A673 (cell line): ENCODE data around the gene CTSD. TPM values are rescaled to one million over a fixed set of nuclear protein-coding genes. Genes with fewer than 3 reads are reported as not detected.

Source experiments
- BruUV-seq: library from RNA; stranded (reverse); fragments of 400-500 nt; replicated peaks from 2 replicates; lab custom pipeline; 2021; lab: Mats Ljungman, UMichigan
- CTCF ChIA-PET: fragments of 300-600 bp; sonication (Branson Sonifier 250); formaldehyde crosslinking; loops from one replicate; lab custom pipeline; 2022; ENCODE audit warnings: antibody characterized with exemption; lab: Charles Lee
- POLR2A ChIA-PET: fragments of 300-600 bp; sonication (Branson Sonifier 250); formaldehyde crosslinking; loops from one replicate; lab custom pipeline; 2022; ENCODE audit warnings: antibody characterized with exemption; ENCODE audit not compliant: low non-redundant PET; lab: Charles Lee
- DNase-seq: peaks from one replicate; pipeline ENCODE4 v3.0.0-alpha.2; 2015; ENCODE audit warnings: low spot score
- H3K27ac ChIP-seq: fragments of 200-600 bp; sonication (generic); 2 replicates; pipeline ENCODE4 v1.5.1; 2016; ENCODE audit warnings: mixed run types, low read depth, mild to moderate bottlenecking, mixed read lengths, antibody characterized with exemption, low read length; ENCODE audit not compliant: poor library complexity, severe bottlenecking
- H3K27me3 ChIP-seq: fragments of 200-600 bp; sonication (generic); replicated peaks from 2 replicates; pipeline ENCODE4 v1.6.1; 2017; ENCODE audit warnings: mixed run types, low read depth, mild to moderate bottlenecking, mixed read lengths, antibody characterized with exemption, low read length; ENCODE audit not compliant: insufficient read depth, poor library complexity
- H3K36me3 ChIP-seq: fragments of 200-600 bp; sonication (generic); 2 replicates; pipeline ENCODE4 v1.6.1; 2016; ENCODE audit warnings: mixed run types, mild to moderate bottlenecking, mixed read lengths, antibody characterized with exemption, low read length; ENCODE audit not compliant: insufficient read depth, poor library complexity, severe bottlenecking
- H3K4me1 ChIP-seq: fragments of 200-600 bp; sonication (generic); 2 replicates; pipeline ENCODE4 v1.6.1; 2017; ENCODE audit warnings: mixed run types, mild to moderate bottlenecking, mixed read lengths, antibody characterized with exemption, low read length; ENCODE audit not compliant: insufficient read depth, poor library complexity, severe bottlenecking
- H3K4me3 ChIP-seq: fragments of 200-600 bp; sonication (generic); 2 replicates; pipeline ENCODE4 v1.5.1; 2016; ENCODE audit warnings: low read depth, mixed run types, mild to moderate bottlenecking, mixed read lengths, low read length; ENCODE audit not compliant: poor library complexity, severe bottlenecking
- H3K9me3 ChIP-seq: fragments of 200-600 bp; sonication (generic); 2 replicates; pipeline ENCODE4 v1.6.1; 2016; ENCODE audit warnings: mixed run types, low read depth, mild to moderate bottlenecking, mixed read lengths, antibody characterized with exemption, low read length; ENCODE audit not compliant: poor library complexity, severe bottlenecking
- EZH2 ChIP-seq: fragments of 200-600 bp; sonication (generic); IDR thresholded peaks from 2 replicates; pipeline ENCODE4 v1.6.1; 2017; ENCODE audit warnings: borderline replicate concordance, low read depth, mild to moderate bottlenecking, mixed read lengths, antibody characterized with exemption, low read length; ENCODE audit not compliant: poor library complexity, severe bottlenecking
- intact Hi-C: fragments of 100-400 bp; cut with micrococcal nuclease; formaldehyde crosslinking; loops from one replicate; pipeline ENCODE4 v1.10.0; 2022; ENCODE audit not compliant: unreplicated experiment
- total RNA-seq: library from RNA; stranded (reverse); gene quantifications from 2 replicates; pipeline ENCODE4 v1.2.3, GENCODE V29; 2021
- TF ChIP-seq, protein P1 (sequence below): fragments of 300-800, 200-600 bp; sonication (generic); conservative IDR thresholded peaks from 2 replicates; pipeline ENCODE4 v1.5.1; 2017; ENCODE audit warnings: low read depth, mild to moderate bottlenecking, antibody characterized with exemption, low read length, moderate library complexity, mixed read lengths

The CTSD gene
- total RNA-seq, 1 experiment from 2014 or later: 159 TPM

- intact Hi-C loops: no loop called here
- TF ChIP-seq, protein P1, sequence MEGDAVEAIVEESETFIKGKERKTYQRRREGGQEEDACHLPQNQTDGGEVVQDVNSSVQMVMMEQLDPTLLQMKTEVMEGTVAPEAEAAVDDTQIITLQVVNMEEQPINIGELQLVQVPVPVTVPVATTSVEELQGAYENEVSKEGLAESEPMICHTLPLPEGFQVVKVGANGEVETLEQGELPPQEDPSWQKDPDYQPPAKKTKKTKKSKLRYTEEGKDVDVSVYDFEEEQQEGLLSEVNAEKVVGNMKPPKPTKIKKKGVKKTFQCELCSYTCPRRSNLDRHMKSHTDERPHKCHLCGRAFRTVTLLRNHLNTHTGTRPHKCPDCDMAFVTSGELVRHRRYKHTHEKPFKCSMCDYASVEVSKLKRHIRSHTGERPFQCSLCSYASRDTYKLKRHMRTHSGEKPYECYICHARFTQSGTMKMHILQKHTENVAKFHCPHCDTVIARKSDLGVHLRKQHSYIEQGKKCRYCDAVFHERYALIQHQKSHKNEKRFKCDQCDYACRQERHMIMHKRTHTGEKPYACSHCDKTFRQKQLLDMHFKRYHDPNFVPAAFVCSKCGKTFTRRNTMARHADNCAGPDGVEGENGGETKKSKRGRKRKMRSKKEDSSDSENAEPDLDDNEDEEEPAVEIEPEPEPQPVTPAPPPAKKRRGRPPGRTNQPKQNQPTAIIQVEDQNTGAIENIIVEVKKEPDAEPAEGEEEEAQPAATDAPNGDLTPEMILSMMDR: no peak
- no peak for TF ChIP-seq EZH2
- no peak for DNase-seq
- CTCF ChIA-PET: no interaction called here
- POLR2A ChIA-PET: no interaction called here
- no TSS peak for BruUV-seq
- no peak overlapping the region for H3K4me3 ChIP-seq
- H3K4me1 ChIP-seq: no peaks in the 10 kb centered on the region
- no peaks in the 10 kb centered on the region for H3K27me3 ChIP-seq
- no peak overlapping the region for H3K27ac ChIP-seq
- no peaks in the 10 kb centered on the region for H3K36me3 ChIP-seq
- no peaks in the 10 kb centered on the region for H3K9me3 ChIP-seq
Observed at GRCh38 chr11:1778141-1778911, 14.6 kb upstream of the CTSD start.

DNA sequence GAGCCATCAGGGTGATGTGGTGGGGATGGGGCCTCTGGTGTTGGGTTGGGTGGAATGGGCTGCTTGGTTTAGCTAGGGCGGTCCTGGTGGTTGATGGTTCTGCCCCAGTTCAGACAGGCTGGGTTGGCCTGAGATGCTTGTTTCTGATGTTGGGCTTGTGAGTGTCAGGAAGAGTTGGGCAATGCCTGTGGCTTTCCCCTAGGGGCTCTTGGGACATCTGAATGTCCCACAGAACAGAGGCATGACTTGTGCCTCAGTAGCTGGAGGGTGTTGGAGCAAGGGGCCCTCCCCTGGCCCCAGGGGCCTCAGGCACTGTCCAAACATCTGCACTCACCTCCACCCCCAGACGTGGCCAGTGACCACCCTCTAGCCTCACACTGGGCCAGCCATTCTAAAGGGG lies 14.0 kb upstream of the CTSD start:
- DNase-seq: no peak
- no peaks in the 10 kb centered on the region for H3K36me3 ChIP-seq
- ChIA-PET POLR2A (no interaction called here), CTCF (no interaction called here)
- intact Hi-C loops: no loop called here
- no peak overlapping the region for H3K4me3 ChIP-seq
- no TSS peak for BruUV-seq
- no peaks in the 10 kb centered on the region for H3K27me3 ChIP-seq
- TF ChIP-seq, protein P1: no peak
- no peak for TF ChIP-seq EZH2
- H3K27ac ChIP-seq: no peak overlapping the region
- H3K4me1 ChIP-seq: no peaks in the 10 kb centered on the region
- H3K9me3 ChIP-seq: no peaks in the 10 kb centered on the region

GRCh38 chr11:1776944-1777715 lies 13.4 kb upstream of the CTSD start:
- intact Hi-C loops: no loop called here
- Histone ChIP-seq H3K27ac (no peak overlapping the region), H3K27me3 (no peaks in the 10 kb centered on the region), H3K4me1 (no peaks in the 10 kb centered on the region), H3K4me3 (no peak overlapping the region), H3K36me3 (no peaks in the 10 kb centered on the region), H3K9me3 (no peaks in the 10 kb centered on the region)
- DNase-seq: no peak
- ChIA-PET CTCF (no interaction called here), POLR2A (no interaction called here)
- TF ChIP-seq, protein P1: no peak
- no peak for TF ChIP-seq EZH2
- no TSS peak for BruUV-seq
